Neuronal stem cell (in vitro differentiated cells): ENCODE results near the gene SP140L.

Experiments used
- DNase-seq: peaks from one replicate; pipeline ENCODE4 v3.0.0-alpha.2; 2013; ENCODE audit warnings: low spot score
- H2AFZ ChIP-seq: one replicate; pipeline ENCODE4 v1.6.1; 2013; ENCODE audit warnings: mild to moderate bottlenecking, low read length, inconsistent platforms
- H2AK5ac ChIP-seq: 2 replicates; pipeline ENCODE4 v1.6.1; 2013; ENCODE audit warnings: low read depth, mild to moderate bottlenecking, inconsistent platforms, low read length, moderate library complexity, mixed read lengths
- H2BK120ac ChIP-seq: 2 replicates; pipeline ENCODE4 v1.6.1; 2013; ENCODE audit warnings: low read depth, mild to moderate bottlenecking, inconsistent platforms, low read length, moderate library complexity, mixed read lengths
- H2BK12ac ChIP-seq: one replicate; pipeline ENCODE4 v1.6.1; 2013; ENCODE audit warnings: low read length, inconsistent platforms
- H2BK15ac ChIP-seq: 2 replicates; pipeline ENCODE4 v1.6.1; 2013; ENCODE audit warnings: mild to moderate bottlenecking, low read length, inconsistent platforms, mixed read lengths
- H2BK5ac ChIP-seq: one replicate; pipeline ENCODE4 v1.6.1; 2013; ENCODE audit warnings: inconsistent platforms, mild to moderate bottlenecking, low read length, moderate library complexity
- H3K14ac ChIP-seq: one replicate; pipeline ENCODE4 v1.6.1; 2013; ENCODE audit warnings: low read length, inconsistent platforms
- H3K18ac ChIP-seq: 2 replicates; pipeline ENCODE4 v1.6.1; 2013; ENCODE audit warnings: low read length, inconsistent platforms
- H3K23ac ChIP-seq: 2 replicates; pipeline ENCODE4 v1.6.1; 2013; ENCODE audit warnings: low read depth, mild to moderate bottlenecking, mixed read lengths, low read length, inconsistent platforms; ENCODE audit not compliant: poor library complexity
- H3K27ac ChIP-seq: replicated peaks from 3 replicates; pipeline ENCODE4 v1.5.1; 2013; ENCODE audit warnings: low read length, inconsistent platforms
- H3K27me3 ChIP-seq, 3 experiments: 2 replicates each; pipeline ENCODE4 v1.6.1; 2013; ENCODE audit warnings: low read length in 3 of 3, mild to moderate bottlenecking in 2 of 3, inconsistent platforms in 1 of 3, low read depth in 1 of 3, mixed read lengths in 1 of 3, moderate library complexity in 1 of 3; ENCODE audit not compliant: control insufficient read depth in 3 of 3, insufficient read depth in 3 of 3
- H3K36me3 ChIP-seq, 2 donors: replicated peaks in 1 of 2; 2 replicates each; pipeline ENCODE4 v1.6.1; 2013; ENCODE audit warnings: low read length in 2 of 2; ENCODE audit not compliant: control insufficient read depth in 2 of 2, insufficient read depth in 2 of 2
- H3K4ac ChIP-seq: 2 replicates; pipeline ENCODE4 v1.6.1; 2013; ENCODE audit warnings: inconsistent platforms, mild to moderate bottlenecking, low read length, moderate library complexity
- H3K4me1 ChIP-seq, 2 donors: 1 replicate in 1 of 2; 2 replicates in 1 of 2; pipeline ENCODE4 v1.6.1; 2013; ENCODE audit warnings: low read length in 2 of 2, low read depth in 1 of 2; ENCODE audit not compliant: control insufficient read depth in 2 of 2, insufficient read depth in 1 of 2
- H3K4me2 ChIP-seq: one replicate; pipeline ENCODE4 v1.6.1; 2013; ENCODE audit warnings: mild to moderate bottlenecking, low read length, inconsistent platforms; ENCODE audit not compliant: insufficient read depth, poor library complexity, severe bottlenecking
- H3K4me3 ChIP-seq, 2 donors: 2 replicates each; pipeline ENCODE4 v1.5.1; 2013; ENCODE audit warnings: low read length in 2 of 2, mild to moderate bottlenecking in 2 of 2, inconsistent platforms in 1 of 2, moderate library complexity in 1 of 2
- H3K79me1 ChIP-seq: one replicate; pipeline ENCODE4 v1.6.1; 2013; ENCODE audit warnings: low read depth, mild to moderate bottlenecking, inconsistent platforms, low read length, moderate library complexity
- H3K9ac ChIP-seq: one replicate; pipeline ENCODE4 v1.6.1; 2013; ENCODE audit warnings: mild to moderate bottlenecking, low read depth, low read length, inconsistent platforms; ENCODE audit not compliant: poor library complexity
- H3K9me3 ChIP-seq, 2 donors: replicated peaks in 1 of 2; 2 replicates each; pipeline versions ENCODE3 to v1.6.1; 2013; ENCODE audit warnings: low read length in 2 of 2, mild to moderate bottlenecking in 2 of 2, inconsistent platforms in 1 of 2, low read depth in 1 of 2, mixed read lengths in 1 of 2, moderate library complexity in 1 of 2; ENCODE audit not compliant: control insufficient read depth in 2 of 2, insufficient read depth in 1 of 2
- H4K8ac ChIP-seq: one replicate; pipeline ENCODE4 v1.6.1; 2013; ENCODE audit warnings: low read depth, mild to moderate bottlenecking, inconsistent platforms, low read length, moderate library complexity
- H4K91ac ChIP-seq: one replicate; pipeline ENCODE4 v1.6.1; 2013; ENCODE audit warnings: low read length, low read depth, mild to moderate bottlenecking, inconsistent platforms; ENCODE audit not compliant: poor library complexity
- WGBS, 2 donors: extraction: QIAGEN DNeasy Blood & Tissue Kit; methylation state at CpG; one replicate each; pipeline ENCODE4 v1.1.7; 2013; ENCODE audit warnings: missing lambda C conversion rate in 2 of 2, mixed read lengths in 1 of 2; ENCODE audit not compliant: insufficient read length in 2 of 2, insufficient replicate concordance in 1 of 2; ENCODE audit errors: extremely low coverage in 2 of 2; 5-methylcytosine and 5-hydroxymethylcytosine counted together

Gene SP140L

DNA sequence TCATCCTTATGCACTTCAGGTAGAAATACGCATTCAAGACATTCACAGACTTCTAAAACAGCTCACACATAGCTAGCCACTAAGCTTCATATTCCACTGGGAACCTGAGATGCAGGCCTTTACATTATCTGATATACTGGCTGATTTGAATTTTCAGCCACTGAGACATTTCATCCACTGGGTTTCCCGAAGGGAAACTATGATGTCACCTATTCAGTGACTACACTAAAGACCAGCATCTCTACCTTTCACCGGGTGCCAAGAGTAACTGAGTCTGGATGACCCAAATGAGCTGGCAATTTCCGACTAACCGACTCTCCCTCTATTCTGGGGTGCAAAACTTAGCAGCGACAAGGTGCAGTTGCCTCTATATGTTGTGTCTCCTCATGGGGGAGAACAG, 31.8 kb upstream of the SP140L start:
- no CpG with 5 or more reads among the region's 6 CpGs for WGBS, 2 donors
- DNase-seq = no peak

DNA sequence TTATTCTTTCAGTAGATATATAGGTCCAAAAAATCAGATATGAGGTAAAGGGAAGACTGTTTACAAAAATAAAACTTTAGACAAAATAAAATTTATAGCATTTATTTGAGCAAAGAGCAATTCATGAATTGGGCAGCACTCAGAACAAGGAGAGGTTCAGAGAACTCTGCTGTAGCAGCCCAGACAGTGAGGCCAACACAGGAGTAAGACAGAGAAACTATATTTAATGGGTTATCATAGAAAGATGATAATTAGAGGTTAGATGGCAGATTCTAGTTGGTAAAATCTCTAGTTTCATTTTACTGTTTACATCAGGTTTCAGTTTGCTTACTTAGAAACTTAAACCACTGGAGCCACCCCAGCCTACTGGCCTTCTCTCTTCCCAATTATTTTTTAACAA, 30.1 kb upstream of the SP140L start:
- Histone ChIP-seq H4K91ac (no peak overlapping the region), H2AK5ac (no peak overlapping the region), H3K4me1 (no peaks in the 10 kb centered on the region), H3K4ac (no peak overlapping the region), H3K9ac (no peak overlapping the region), H3K9me3 (no peaks in the 10 kb centered on the region), H3K4me3 (no peak overlapping the region), H3K27me3 (peaks cover 0 to 3% (median 0%) of the 10 kb centered on the region in 3 experiments), H2BK12ac (no peak overlapping the region), H2BK5ac (no peak overlapping the region), H3K18ac (no peak overlapping the region), H3K36me3 (no peaks in the 10 kb centered on the region), H3K4me2 (no peak overlapping the region), H3K23ac (no peak overlapping the region), H2BK15ac (no peak overlapping the region), H2BK120ac (no peak overlapping the region), H4K8ac (no peak overlapping the region), H3K79me1 (no peaks in the 10 kb centered on the region), H3K27ac (no peak overlapping the region), H3K14ac (no peak overlapping the region), H2AFZ (no peak overlapping the region)
- no peak for DNase-seq

More for the DNA sequence above, 31.8 kb upstream of the SP140L start:
- no peaks in the 10 kb centered on the region for H3K36me3 ChIP-seq
- no peak overlapping the region for H2BK12ac ChIP-seq
- H3K27me3 ChIP-seq = peaks cover 0 to 3% (median 0%) of the 10 kb centered on the region in 3 experiments
- no peak overlapping the region for H2BK15ac ChIP-seq
- H2AK5ac ChIP-seq = no peak overlapping the region
- H3K27ac ChIP-seq = no peak overlapping the region
- H3K9me3 ChIP-seq = no peaks in the 10 kb centered on the region
- H3K4me2 ChIP-seq = no peak overlapping the region
- H3K79me1 ChIP-seq = no peaks in the 10 kb centered on the region
- H3K9ac ChIP-seq = no peak overlapping the region
- H3K18ac ChIP-seq = no peak overlapping the region
- H2AFZ ChIP-seq = no peak overlapping the region
- no peak overlapping the region for H4K91ac ChIP-seq
- H2BK5ac ChIP-seq = no peak overlapping the region
- H3K4ac ChIP-seq = no peak overlapping the region
- no peak overlapping the region for H3K4me3 ChIP-seq
- H4K8ac ChIP-seq = no peak overlapping the region
- no peaks in the 10 kb centered on the region for H3K4me1 ChIP-seq
- no peak overlapping the region for H2BK120ac ChIP-seq
- no peak overlapping the region for H3K14ac ChIP-seq
- H3K23ac ChIP-seq = no peak overlapping the region

DNA sequence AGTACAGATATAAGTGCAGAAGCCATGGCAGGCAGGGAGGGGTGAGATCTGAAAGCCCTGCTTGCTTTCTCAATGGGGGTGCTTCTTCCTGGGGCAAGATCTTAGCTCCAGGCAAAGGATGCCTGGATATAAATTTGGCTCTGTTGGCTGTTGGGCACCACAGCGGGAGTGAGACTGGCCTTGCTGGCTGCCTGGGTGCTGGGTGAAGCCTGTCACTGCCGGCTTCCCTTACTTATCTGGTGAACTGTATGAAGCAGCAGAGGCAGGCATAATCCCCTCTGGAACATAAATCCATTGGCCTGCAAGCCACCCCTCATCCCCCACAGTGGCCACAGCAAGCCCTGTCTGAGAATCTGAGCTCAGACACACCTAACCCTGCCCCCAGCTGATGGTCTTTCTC, 27.4 kb upstream of the SP140L start:
- no CpG with 5 or more reads among the region's 2 CpGs for whole genome bisulfite sequencing, 2 donors
- no peak for DNase-seq
- H2BK120ac ChIP-seq = no peak overlapping the region

DNA sequence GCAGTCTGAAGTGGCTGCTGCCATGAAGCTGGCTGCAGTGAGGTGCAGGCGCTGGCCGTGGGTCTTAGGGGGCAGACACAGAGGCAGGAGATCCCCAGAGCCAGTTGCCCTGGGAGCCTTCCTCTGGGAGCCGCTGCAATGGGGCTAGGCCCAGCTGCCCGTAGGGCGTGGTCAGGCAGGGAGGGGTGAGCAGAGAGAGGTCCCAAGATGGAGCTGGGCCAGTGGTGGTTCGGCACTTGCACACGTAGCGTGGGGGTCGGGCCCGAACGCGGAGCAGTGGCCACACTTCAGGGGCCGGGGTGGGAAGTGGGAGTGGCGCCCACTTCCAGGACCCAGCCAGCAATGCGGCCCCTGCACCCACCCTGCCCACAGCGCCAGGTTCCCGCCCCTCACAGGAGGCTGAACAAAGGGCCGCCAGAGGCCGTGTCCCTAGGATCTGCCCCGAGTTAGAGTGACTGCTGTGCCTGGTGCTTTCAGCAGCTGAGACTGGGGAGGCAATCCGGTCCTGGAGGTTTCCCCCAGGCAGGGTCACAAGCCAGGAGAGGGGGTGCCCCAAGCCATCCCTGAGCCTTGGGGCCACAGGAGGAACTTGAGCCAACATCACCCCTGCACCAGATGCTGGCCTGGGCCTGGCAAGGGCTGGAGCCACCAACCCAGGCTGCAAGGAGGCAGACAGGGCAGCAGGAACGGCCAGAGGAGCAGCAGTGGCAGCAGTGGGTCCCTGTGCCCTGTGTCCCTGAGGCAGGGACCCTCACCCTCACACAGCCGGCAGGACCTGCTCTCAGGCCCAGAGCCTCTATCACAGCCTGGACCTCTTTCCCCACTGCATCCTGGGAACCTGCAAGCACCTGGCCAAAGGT, 21.3 kb upstream of the SP140L start:
- WGBS, 2 donors = no CpG with 5 or more reads among the region's 23 CpGs
- no peak overlapping the region for H3K4me2 ChIP-seq
- no peaks in the 10 kb centered on the region for H3K9me3 ChIP-seq
- no peak overlapping the region for H2AFZ ChIP-seq
- H3K4me3 ChIP-seq = no peak overlapping the region
- H4K8ac ChIP-seq = peak overlapping the region; percentile 57
- no peaks in the 10 kb centered on the region for H3K27me3 ChIP-seq
- H2BK15ac ChIP-seq = peak overlapping the region; percentile 75
- peak overlapping the region; percentile 74 for H2AK5ac ChIP-seq
- H3K18ac ChIP-seq = peak overlapping the region; percentile 11
- H3K4me1 ChIP-seq = no peaks in the 10 kb centered on the region
- H3K14ac ChIP-seq = peak overlapping the region; percentile 82
- peak overlapping the region; percentile 41 for H2BK12ac ChIP-seq
- peak overlapping the region; percentile 21 for H3K9ac ChIP-seq
- no peak overlapping the region for H4K91ac ChIP-seq
- no peak overlapping the region for H3K27ac ChIP-seq
- no peak for DNase-seq
- H3K36me3 ChIP-seq = no peaks in the 10 kb centered on the region
- H3K4ac ChIP-seq = no peak overlapping the region
- peak overlapping the region; percentile 80 for H3K23ac ChIP-seq
- no peaks in the 10 kb centered on the region for H3K79me1 ChIP-seq
- H2BK120ac ChIP-seq = no peak overlapping the region
- peak overlapping the region; percentile 53 for H2BK5ac ChIP-seq

More for the DNA sequence above, 27.4 kb upstream of the SP140L start:
- Histone ChIP-seq H3K27me3 (no peaks in the 10 kb centered on the region), H4K91ac (no peak overlapping the region), H3K18ac (no peak overlapping the region), H3K14ac (no peak overlapping the region), H2AFZ (no peak overlapping the region), H4K8ac (no peak overlapping the region), H3K4me3 (no peak overlapping the region), H2BK12ac (no peak overlapping the region), H2BK5ac (no peak overlapping the region), H3K4ac (no peak overlapping the region), H3K4me2 (no peak overlapping the region), H2AK5ac (no peak overlapping the region), H3K79me1 (no peaks in the 10 kb centered on the region), H3K9ac (no peak overlapping the region), H3K9me3 (no peaks in the 10 kb centered on the region), H2BK15ac (no peak overlapping the region), H3K27ac (no peak overlapping the region), H3K23ac (no peak overlapping the region), H3K4me1 (no peaks in the 10 kb centered on the region), H3K36me3 (no peaks in the 10 kb centered on the region)
